ENCODE results near the gene C1orf141.

GRCh38 chr1:67169932-67170331 is 35.2 kb upstream of the C1orf141 start:
- no peak for TF ChIP-seq YY1 (IDR thresholded peaks at IDR 0.05; ENCODE audit: insufficient read depth, insufficient read length)
- no peak for TF ChIP-seq ZNF274 (IDR thresholded peaks at IDR 0.05; ENCODE audit: low read depth, low read length)

Data from NT2/D1 (cell line).